GM18907 (cell line): Measurements from ENCODE around the gene THRAP3.

Experiments used
- ATAC-seq: cut with Tn5 transposase; IDR thresholded peaks from one replicate; pipeline ENCODE4 v1.9.1; 2021; ENCODE audit warnings: mild to moderate bottlenecking, moderate library complexity; ENCODE audit not compliant: unreplicated experiment

Gene THRAP3

DNA sequence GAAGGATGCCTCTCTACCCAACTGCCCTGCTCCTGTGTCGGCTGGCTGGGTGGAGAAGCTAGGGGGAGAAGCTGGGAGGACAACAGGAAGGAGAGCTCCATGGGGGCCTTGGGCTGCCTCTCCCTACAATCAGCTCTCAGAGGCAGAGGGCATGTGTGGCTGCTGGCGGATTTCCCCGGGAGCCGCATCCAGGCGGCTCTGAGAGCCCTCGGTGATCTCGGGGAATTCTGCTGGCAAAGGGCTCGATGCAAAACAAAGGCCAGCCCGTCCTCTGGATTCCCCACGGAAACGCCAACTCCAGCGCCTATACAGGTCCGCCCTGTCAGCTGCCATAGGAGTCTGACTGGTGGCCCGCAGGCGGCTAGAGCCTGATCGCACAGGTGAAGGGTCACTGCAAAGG lies 125.6 kb downstream of the THRAP3 start:
- no peak for ATAC-seq

- no peak for ATAC-seq
Measured at GRCh38 chr1:36350659-36351226, 126.5 kb downstream of the THRAP3 start.

GRCh38 chr1:36351227-36351977 lies 127.2 kb downstream of the THRAP3 start:
- no peak for ATAC-seq

GRCh38 chr1:36352125-36352909 lies 128.1 kb downstream of the THRAP3 start:
- ATAC-seq = no peak

GRCh38 chr1:36352910-36353878 lies 129.0 kb downstream of the THRAP3 start:
- no peak for ATAC-seq

DNA sequence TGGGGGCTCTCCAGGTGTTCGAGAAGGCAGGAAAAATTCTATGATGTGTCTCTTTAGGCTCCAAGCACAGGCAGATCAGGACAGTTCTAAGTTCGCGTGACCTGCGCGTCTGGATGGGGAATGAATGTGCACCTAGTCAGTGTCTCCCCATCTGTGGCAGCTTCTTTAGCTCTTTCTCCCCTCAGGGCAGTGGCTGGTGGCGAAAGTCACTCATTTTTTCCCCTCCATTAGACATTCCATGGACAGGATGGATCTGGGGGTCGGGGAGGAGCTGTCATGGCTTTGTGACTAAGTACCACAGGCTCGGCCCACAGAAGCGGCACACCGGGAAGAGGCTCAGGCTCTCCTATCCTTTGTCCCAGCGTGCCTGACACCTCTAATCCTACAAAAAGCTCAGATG lies 130.2 kb downstream of the THRAP3 start:
- ATAC-seq = no peak
